Esophagus (tissue), 2 donors: ENCODE measurements around the gene GANAB. TPM values are rescaled to one million over a fixed set of nuclear protein-coding genes. Genes with fewer than 3 reads are reported as not detected.
"Not testable (repeated sequence)": the region's sequence is repeated elsewhere in the genome, so short reads cannot be mapped to it uniquely, and the experiment has no call there.

Experiments used
- H3K27ac ChIP-seq, 2 donors: one replicate each; pipeline ENCODE4 v1.5.1; 2013; ENCODE audit warnings: low read depth in 2 of 2, mild to moderate bottlenecking in 2 of 2, inconsistent platforms in 1 of 2, low read length in 1 of 2, moderate library complexity in 1 of 2
- H3K27me3 ChIP-seq, 2 donors: one replicate each; pipeline ENCODE4 v1.6.1; 2013; ENCODE audit warnings: low read length in 2 of 2, control low read depth in 1 of 2, mild to moderate bottlenecking in 1 of 2; ENCODE audit not compliant: insufficient read depth in 2 of 2, control insufficient read depth in 1 of 2
- H3K36me3 ChIP-seq, 2 donors: one replicate each; pipeline ENCODE4 v1.6.1; 2013; ENCODE audit warnings: low read length in 1 of 2; ENCODE audit not compliant: control insufficient read depth in 2 of 2, insufficient read depth in 2 of 2
- H3K4me1 ChIP-seq, 2 donors: one replicate each; pipeline ENCODE4 v1.6.1; 2013; ENCODE audit warnings: low read length in 1 of 2; ENCODE audit not compliant: control insufficient read depth in 2 of 2, insufficient read depth in 2 of 2
- H3K4me3 ChIP-seq, 2 donors: one replicate each; pipeline ENCODE4 v1.5.1; 2013; ENCODE audit warnings: low read length in 2 of 2, mild to moderate bottlenecking in 2 of 2, low read depth in 1 of 2, moderate library complexity in 1 of 2
- H3K9me3 ChIP-seq, 2 donors: one replicate each; pipeline ENCODE4 v1.6.1; 2013; ENCODE audit warnings: mild to moderate bottlenecking in 2 of 2, low read depth in 1 of 2, low read length in 1 of 2, moderate library complexity in 1 of 2; ENCODE audit not compliant: control insufficient read depth in 2 of 2, insufficient read depth in 1 of 2
- WGBS, 2 donors: extraction: QIAGEN DNeasy Blood & Tissue Kit; methylation state at CpG; one replicate each; pipeline ENCODE4 v1.1.7; 2013; 5-methylcytosine and 5-hydroxymethylcytosine counted together
- polyA plus RNA-seq, 2 donors: library from polyadenylated mRNA; stranded (reverse); fragments of 200-250 nt; gene quantifications; one replicate each; pipeline ENCODE4 v1.2.3, GENCODE V29; 2013
- donor health status: healthy with polysubstance abuse.
- donor health status: Bipolar disorder and iron deficiency.

Gene GANAB
- polyA plus RNA-seq, 2 donors: 59.8 to 71.6 TPM

DNA sequence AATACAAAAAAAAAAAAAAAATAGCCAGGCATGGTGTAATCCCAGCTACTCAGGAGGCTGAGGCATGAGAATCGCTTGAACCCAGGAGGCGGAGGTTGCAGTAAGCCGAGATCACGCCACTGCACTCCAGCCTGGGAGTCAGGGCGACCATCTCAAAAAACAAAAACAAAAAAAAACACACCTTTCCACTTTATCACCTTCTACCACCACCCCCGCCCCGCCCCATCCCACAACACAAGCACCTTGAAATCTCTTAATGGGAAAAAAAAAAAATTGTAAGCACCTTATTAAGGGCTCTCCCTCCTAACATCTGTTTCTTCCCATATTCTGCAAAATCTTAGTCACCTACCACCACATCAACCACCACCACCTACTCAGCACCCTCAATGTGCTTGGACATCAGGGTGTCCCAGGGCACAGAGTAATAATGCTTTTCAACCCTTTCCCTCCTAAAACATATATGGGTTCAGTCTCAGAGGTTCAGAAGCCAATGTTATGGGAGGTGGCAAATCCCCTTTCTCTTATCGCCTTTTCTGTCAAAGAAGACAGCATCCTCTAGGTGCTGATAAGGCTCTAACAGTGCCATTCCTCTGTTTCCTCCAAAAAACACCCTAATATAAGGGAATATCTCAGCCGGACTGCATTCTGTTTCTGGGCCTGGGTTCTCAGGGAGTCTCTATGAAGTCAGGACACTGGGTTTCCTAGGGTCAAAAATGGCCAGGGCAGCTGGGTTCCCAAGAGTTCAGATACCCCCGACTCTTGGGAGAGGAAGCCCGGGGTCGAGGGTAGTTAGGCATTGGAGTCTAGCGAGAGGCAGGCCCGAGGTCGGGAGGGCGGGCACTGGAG is 6.0 kb upstream of the GANAB start:
- peaks cover 10 to 24% of the 10 kb centered on the region in 2 donors for H3K36me3 ChIP-seq
- H3K9me3 ChIP-seq: no peaks in the 10 kb centered on the region
- peak overlapping the region; percentile 96 to 98 for H3K27ac ChIP-seq
- H3K27me3 ChIP-seq: no peaks in the 10 kb centered on the region
- 22 to 25% methylated on average over 16 of the region's 16 CpGs for whole genome bisulfite sequencing, 2 donors
- H3K4me3 ChIP-seq: peak overlapping the region; percentile 86 to 95
- H3K4me1 ChIP-seq: peaks cover 0 to 2% of the 10 kb centered on the region in 2 donors

DNA sequence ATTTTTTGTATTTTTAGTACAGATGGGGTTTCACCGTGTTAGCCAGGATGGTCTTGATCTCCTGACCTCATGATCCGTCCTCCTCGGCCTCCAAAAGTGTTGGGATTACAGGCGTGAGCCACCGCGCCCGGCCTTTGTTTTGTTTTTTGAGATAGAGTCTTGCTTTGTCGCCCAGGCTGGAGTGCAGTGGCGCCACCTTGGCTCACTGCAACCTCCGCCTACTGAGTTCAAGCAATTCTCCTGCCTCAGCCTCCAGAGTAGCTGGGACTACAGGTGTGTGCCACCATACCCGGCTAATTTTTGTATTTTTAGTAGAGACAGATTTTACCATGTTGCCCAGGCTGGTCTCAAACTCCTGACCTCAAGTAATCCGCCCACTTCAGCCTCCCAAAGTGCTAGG is 3.9 kb upstream of the GANAB start:
- H3K4me3 ChIP-seq, H3K9me3 ChIP-seq, H3K27ac ChIP-seq, H3K27me3 ChIP-seq, H3K4me1 ChIP-seq: not testable (repeated sequence)
- WGBS, 2 donors: 93 to 95% methylated on average over 12 of the region's 12 CpGs
- peaks cover 10 to 25% of the 10 kb centered on the region in 2 donors for H3K36me3 ChIP-seq

DNA sequence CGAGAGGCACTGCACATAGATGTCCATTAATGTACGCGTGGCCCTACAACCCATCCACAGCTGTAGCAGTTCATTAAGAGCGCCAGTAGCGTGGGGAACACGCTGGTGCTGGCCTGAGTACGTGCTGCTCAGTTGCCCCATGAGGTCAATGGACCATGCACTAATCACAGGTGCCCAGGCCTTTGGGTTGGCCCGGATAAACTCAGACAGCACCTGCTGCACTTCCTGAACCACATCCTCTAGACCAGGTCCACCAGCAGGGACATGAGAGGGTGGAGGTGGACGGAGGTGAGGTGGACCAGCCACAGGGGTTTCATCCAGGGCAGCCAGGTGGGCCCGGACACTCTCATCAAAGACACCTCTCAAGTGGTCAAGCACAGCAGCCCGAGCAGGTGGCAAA is 3.1 kb upstream of the GANAB start:
- Histone ChIP-seq H3K9me3 (no peaks in the 10 kb centered on the region), H3K4me3 (no peak overlapping the region), H3K4me1 (peaks cover 0 to 11% of the 10 kb centered on the region in 2 donors), H3K27me3 (no peaks in the 10 kb centered on the region), H3K27ac (no peak overlapping the region), H3K36me3 (peaks cover 10 to 25% of the 10 kb centered on the region in 2 donors)
- WGBS, 2 donors: 89 to 90% methylated on average over 11 of the region's 11 CpGs

DNA sequence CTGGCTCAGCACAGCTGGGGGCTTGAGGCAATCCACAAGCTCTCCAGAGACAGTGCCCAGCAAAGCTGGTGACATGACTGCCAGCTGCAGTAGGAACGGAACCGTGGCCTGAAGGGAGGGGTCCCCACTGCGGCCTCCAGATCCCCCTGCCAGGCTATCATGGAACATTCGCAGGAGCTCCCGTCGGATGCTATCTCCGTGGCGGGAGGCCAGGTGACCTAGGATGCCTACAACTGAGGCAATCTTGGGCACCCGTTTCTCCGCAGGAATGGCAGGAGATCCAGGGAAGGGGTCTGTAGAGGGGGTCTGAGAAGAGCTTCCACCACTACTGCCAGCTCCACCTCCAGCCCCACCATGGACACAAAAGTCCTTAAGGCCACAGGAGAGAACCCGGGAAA is 2.6 kb upstream of the GANAB start:
- Histone ChIP-seq H3K4me1 (peaks cover 0 to 11% of the 10 kb centered on the region in 2 donors), H3K27me3 (no peaks in the 10 kb centered on the region), H3K9me3 (no peaks in the 10 kb centered on the region), H3K36me3 (peaks cover 10 to 25% of the 10 kb centered on the region in 2 donors), H3K27ac (no peak overlapping the region), H3K4me3 (no peak overlapping the region)
- WGBS, 2 donors: 92% methylated on average over 10 to 11 of the region's 11 CpGs

DNA sequence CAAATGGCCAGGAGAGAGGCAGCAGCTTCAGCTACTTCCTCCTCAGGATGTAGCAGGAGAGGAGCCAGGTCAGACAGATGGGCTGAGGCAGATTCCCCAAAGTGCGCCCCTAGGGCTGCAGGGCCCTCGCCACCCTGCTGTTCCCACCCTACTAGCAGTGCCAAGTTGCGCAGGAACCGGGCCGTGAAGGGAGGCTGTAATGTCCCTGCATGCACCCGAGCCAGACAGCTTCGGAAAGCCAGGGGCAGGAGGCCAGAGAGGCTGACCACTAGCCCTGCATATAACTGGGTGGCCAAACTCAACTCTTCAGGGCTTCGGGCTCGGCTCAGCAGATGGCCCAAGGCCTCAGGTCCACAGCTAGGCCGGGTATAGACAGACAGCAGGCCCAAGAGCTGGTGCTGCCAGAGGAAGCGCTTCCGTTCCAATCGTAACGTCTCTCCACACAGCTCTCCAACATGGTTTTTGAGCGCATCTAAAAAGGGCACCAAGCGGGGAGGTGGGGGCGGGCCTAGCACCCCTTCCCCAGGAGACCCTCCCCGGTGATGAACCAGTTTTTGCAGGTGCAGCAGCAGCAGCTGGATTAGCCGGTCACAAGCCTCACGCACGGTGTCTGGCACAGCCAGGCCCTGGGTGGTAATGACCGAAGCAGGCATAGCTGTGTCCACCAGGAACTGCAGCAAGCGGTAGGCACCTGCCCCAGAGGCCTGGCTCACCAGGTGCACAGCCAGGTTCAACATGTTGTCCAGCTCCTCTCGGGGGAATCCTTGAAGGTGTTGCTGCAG is 2.0 kb upstream of the GANAB start:
- Histone ChIP-seq H3K4me3 (no peak overlapping the region), H3K27ac (no peak overlapping the region), H3K27me3 (no peaks in the 10 kb centered on the region), H3K9me3 (no peaks in the 10 kb centered on the region), H3K4me1 (peaks cover 0 to 11% of the 10 kb centered on the region in 2 donors), H3K36me3 (peaks cover 10 to 25% of the 10 kb centered on the region in 2 donors)
- 90 to 91% methylated on average over 24 of the region's 24 CpGs for WGBS, 2 donors

GRCh38 chr11:62647609-62648005 is 1.2 kb upstream of the GANAB start:
- Histone ChIP-seq H3K9me3 (no peaks in the 10 kb centered on the region), H3K4me1 (peaks cover 0 to 11% of the 10 kb centered on the region in 2 donors), H3K27ac (no peak overlapping the region), H3K36me3 (peaks cover 10 to 25% of the 10 kb centered on the region in 2 donors), H3K4me3 (no peak overlapping the region), H3K27me3 (no peaks in the 10 kb centered on the region)
- WGBS, 2 donors: 82 to 87% methylated on average over 6 of the region's 6 CpGs

- WGBS, 2 donors: 60% methylated on average over 32 of the region's 32 CpGs
- Histone ChIP-seq H3K9me3 (no peaks in the 10 kb centered on the region), H3K4me1 (peaks cover 0 to 11% of the 10 kb centered on the region in 2 donors), H3K36me3 (peaks cover 10 to 25% of the 10 kb centered on the region in 2 donors), H3K4me3 (no peak overlapping the region), H3K27ac (peak overlapping the region; percentile 74), H3K27me3 (no peaks in the 10 kb centered on the region)
These were observed 604 bp upstream of the GANAB start for GRCh38 chr11:62646825-62647608.

DNA sequence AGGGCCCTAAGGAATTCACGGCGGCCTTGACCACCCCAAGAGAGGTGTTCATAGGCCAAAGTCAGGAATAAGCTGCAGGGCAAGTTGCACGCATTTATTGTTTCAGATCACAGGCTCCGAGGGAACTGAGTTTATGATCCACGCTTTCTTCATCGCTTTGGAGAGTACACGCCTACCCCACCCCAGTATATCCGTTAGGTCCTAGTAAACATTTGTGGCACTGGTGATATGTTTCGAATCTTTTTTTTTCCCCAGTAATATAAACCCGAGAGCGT is 805 bp downstream of the GANAB start:
- WGBS, 2 donors: 12 to 13% methylated on average over 11 of the region's 11 CpGs
- Histone ChIP-seq H3K36me3 (peaks cover 10 to 25% of the 10 kb centered on the region in 2 donors), H3K4me3 (peak overlapping the region; percentile 82 to 85)

GRCh38 chr11:62644220-62644619 is 2.2 kb downstream of the GANAB start:
- peaks cover 10 to 20% of the 10 kb centered on the region in 2 donors for H3K36me3 ChIP-seq
- no peaks in the 10 kb centered on the region for H3K9me3 ChIP-seq
- H3K4me3 ChIP-seq: no peak overlapping the region
- 84% methylated on average over 8 of the region's 8 CpGs for WGBS, 2 donors
- H3K27ac ChIP-seq: no peak overlapping the region
- no peaks in the 10 kb centered on the region for H3K27me3 ChIP-seq
- peaks cover 0 to 11% of the 10 kb centered on the region in 2 donors for H3K4me1 ChIP-seq

More for the DNA sequence above, 805 bp downstream of the GANAB start:
- Histone ChIP-seq H3K27ac (peak overlapping the region in 1 of 2 donors; percentile 94), H3K4me1 (peaks cover 0 to 11% of the 10 kb centered on the region in 2 donors), H3K27me3 (no peaks in the 10 kb centered on the region), H3K9me3 (no peaks in the 10 kb centered on the region)
